ENCODE results near the gene MCMBP.

MCMBP gene

GRCh38 chr10:119858063-119858462 is 14.6 kb downstream of the MCMBP start:
- TF ChIP-seq EZH2 (IDR thresholded peaks at IDR 0.05; ENCODE audit: borderline replicate concordance, low read depth, low read length, severe bottlenecking) (no peak), CTCF (IDR thresholded peaks at IDR 0.05; ENCODE audit: borderline replicate concordance, extremely low read depth, low read length, poor library complexity, severe bottlenecking) (no peak)
- no peak overlapping the region for H3K4me2 ChIP-seq (ENCODE audit: insufficient read depth, low read length)
- H3K4me3 ChIP-seq (ENCODE audit: low read depth in 1 of 2, low read length in 2 of 2): no peak overlapping the region
- no peak overlapping the region for H3K27ac ChIP-seq (ENCODE audit: low read length)
- peaks cover 58% of the 10 kb centered on the region for H4K20me1 ChIP-seq (ENCODE audit: insufficient read depth, low read length)
- DNase-seq (no peak), ATAC-seq (ENCODE audit: insufficient read depth, low read depth) (no peak)
- H3K9me3 ChIP-seq (ENCODE audit: insufficient read depth, low read length, severe bottlenecking): no peaks in the 10 kb centered on the region
- H3K4me1 ChIP-seq (ENCODE audit: insufficient read depth, low read length): no peaks in the 10 kb centered on the region; the same call in 1 of the 2 replicates
- no peaks in the 10 kb centered on the region for H3K27me3 ChIP-seq (ENCODE audit: insufficient read depth, low read length, poor library complexity)
- peaks cover 57% of the 10 kb centered on the region for H3K36me3 ChIP-seq (ENCODE audit: insufficient read depth, low read length)
- H2AFZ ChIP-seq (ENCODE audit: low read depth, low read length): no peak overlapping the region
- peaks cover 81% of the 10 kb centered on the region for H3K79me2 ChIP-seq (ENCODE audit: insufficient read depth, low read length)
- no peak overlapping the region for H3K9ac ChIP-seq (ENCODE audit: low read depth, low read length)

DNA sequence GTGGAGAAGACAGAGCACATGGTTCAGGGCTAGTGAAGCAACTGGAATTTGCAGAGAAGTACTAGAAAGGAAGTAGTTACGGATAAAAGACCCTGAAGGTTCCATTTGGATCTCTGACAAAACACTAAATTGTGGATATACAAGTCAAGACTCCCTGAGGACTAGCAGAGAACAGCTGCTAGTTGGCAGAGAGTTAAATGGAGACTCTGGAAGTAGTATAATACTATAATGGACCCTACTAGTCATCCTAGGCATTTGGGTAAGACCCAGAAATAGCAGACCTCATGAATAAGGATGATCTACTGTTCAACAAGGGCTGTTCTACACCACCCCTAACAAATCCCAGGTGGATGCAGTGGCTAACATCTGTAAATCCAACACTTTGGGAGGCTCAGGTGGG is 19.1 kb downstream of the MCMBP start:
- DNase-seq (no peak), ATAC-seq (ENCODE audit: insufficient read depth, low read depth) (no peak)
- H2AFZ ChIP-seq (ENCODE audit: low read depth, low read length): no peak overlapping the region
- peaks cover 40% of the 10 kb centered on the region for H3K79me2 ChIP-seq (ENCODE audit: insufficient read depth, low read length)
- no peak overlapping the region for H3K4me2 ChIP-seq (ENCODE audit: insufficient read depth, low read length)
- no peaks in the 10 kb centered on the region for H3K9me3 ChIP-seq (ENCODE audit: insufficient read depth, low read length, severe bottlenecking)
- H3K27me3 ChIP-seq (ENCODE audit: insufficient read depth, low read length, poor library complexity): no peaks in the 10 kb centered on the region
- H3K27ac ChIP-seq (ENCODE audit: low read length): no peak overlapping the region
- no peak overlapping the region for H3K4me3 ChIP-seq (ENCODE audit: low read depth in 1 of 2, low read length in 2 of 2)
- peaks cover 90% of the 10 kb centered on the region for H3K36me3 ChIP-seq (ENCODE audit: insufficient read depth, low read length)
- H4K20me1 ChIP-seq (ENCODE audit: insufficient read depth, low read length): peaks cover 22% of the 10 kb centered on the region; the same call in 1 of the 2 replicates
- H3K9ac ChIP-seq (ENCODE audit: low read depth, low read length): no peak overlapping the region
- no peaks in the 10 kb centered on the region for H3K4me1 ChIP-seq (ENCODE audit: insufficient read depth, low read length)
- TF ChIP-seq CTCF (IDR thresholded peaks at IDR 0.05; ENCODE audit: borderline replicate concordance, extremely low read depth, low read length, poor library complexity, severe bottlenecking) (no peak), EZH2 (IDR thresholded peaks at IDR 0.05; ENCODE audit: borderline replicate concordance, low read depth, low read length, severe bottlenecking) (no peak)

GRCh38 chr10:119852822-119853221 is 19.8 kb downstream of the MCMBP start:
- H3K9me3 ChIP-seq (ENCODE audit: insufficient read depth, low read length, severe bottlenecking): no peaks in the 10 kb centered on the region
- no peaks in the 10 kb centered on the region for H3K27me3 ChIP-seq (ENCODE audit: insufficient read depth, low read length, poor library complexity)
- DNase-seq: no peak
- H3K4me2 ChIP-seq (ENCODE audit: insufficient read depth, low read length): no peak overlapping the region
- TF ChIP-seq EZH2 (IDR thresholded peaks at IDR 0.05; ENCODE audit: borderline replicate concordance, low read depth, low read length, severe bottlenecking) (no peak), CTCF (IDR thresholded peaks at IDR 0.05; ENCODE audit: borderline replicate concordance, extremely low read depth, low read length, poor library complexity, severe bottlenecking) (no peak)
- H2AFZ ChIP-seq (ENCODE audit: low read depth, low read length): no peak overlapping the region
- peaks cover 32% of the 10 kb centered on the region for H3K79me2 ChIP-seq (ENCODE audit: insufficient read depth, low read length)
- H3K36me3 ChIP-seq (ENCODE audit: insufficient read depth, low read length): peaks cover 89% of the 10 kb centered on the region
- H4K20me1 ChIP-seq (ENCODE audit: insufficient read depth, low read length): peaks cover 14% of the 10 kb centered on the region; the same call in 1 of the 2 replicates
- no peak for ATAC-seq (ENCODE audit: insufficient read depth, low read depth)
- H3K9ac ChIP-seq (ENCODE audit: low read depth, low read length): no peak overlapping the region
- no peak overlapping the region for H3K27ac ChIP-seq (ENCODE audit: low read length)
- no peaks in the 10 kb centered on the region for H3K4me1 ChIP-seq (ENCODE audit: insufficient read depth, low read length)
- no peak overlapping the region for H3K4me3 ChIP-seq (ENCODE audit: low read depth in 1 of 2, low read length in 2 of 2)

- Histone ChIP-seq H3K9me3 (ENCODE audit: insufficient read depth, low read length, severe bottlenecking) (no peaks in the 10 kb centered on the region), H3K79me2 (ENCODE audit: insufficient read depth, low read length) (peaks cover 27% of the 10 kb centered on the region), H3K9ac (ENCODE audit: low read depth, low read length) (no peak overlapping the region), H3K4me1 (ENCODE audit: insufficient read depth, low read length) (no peaks in the 10 kb centered on the region), H3K36me3 (ENCODE audit: insufficient read depth, low read length) (peaks cover 89% of the 10 kb centered on the region), H3K4me2 (ENCODE audit: insufficient read depth, low read length) (no peak overlapping the region), H4K20me1 (ENCODE audit: insufficient read depth, low read length) (peaks cover 11% of the 10 kb centered on the region; the same call in 1 of the 2 replicates), H3K4me3 (ENCODE audit: low read depth in 1 of 2, low read length in 2 of 2) (no peak overlapping the region), H3K27ac (ENCODE audit: low read length) (no peak overlapping the region), H2AFZ (ENCODE audit: low read depth, low read length) (no peak overlapping the region), H3K27me3 (ENCODE audit: insufficient read depth, low read length, poor library complexity) (no peaks in the 10 kb centered on the region)
- DNase-seq (no peak), ATAC-seq (ENCODE audit: insufficient read depth, low read depth) (no peak)
- TF ChIP-seq CTCF (IDR thresholded peaks at IDR 0.05; ENCODE audit: borderline replicate concordance, extremely low read depth, low read length, poor library complexity, severe bottlenecking): no peak
Measured at GRCh38 chr10:119852277-119852676, 20.4 kb downstream of the MCMBP start.
